B cell (primary cell): Measurements from ENCODE around the gene PRKN. TPM values are rescaled to one million over a fixed set of nuclear protein-coding genes. Genes with fewer than 3 reads are reported as not detected.

Experiments
- ATAC-seq: fragments of 200-7000 bp; cut with Tn5 transposase; one replicate; pipeline ENCODE4 v1.10.0; 2021; ENCODE audit warnings: low read depth, mild to moderate bottlenecking, moderate number of reproducible peaks, moderate library complexity
- CTCF ChIA-PET: fragments of 350-600 bp; sonication (Branson Sonifier 250); formaldehyde crosslinking; loops from one replicate; lab custom pipeline; 2021; ENCODE audit warnings: antibody characterized with exemption, inconsistent platforms; lab: Charles Lee
- POLR2A ChIA-PET: fragments of 350-600 bp; sonication (Branson Sonifier 250); formaldehyde crosslinking; loops from one replicate; lab custom pipeline; 2021; ENCODE audit warnings: antibody characterized with exemption; lab: Charles Lee
- DNase-seq: peaks from one replicate; pipeline ENCODE4 v3.0.0; 2013
- H2AFZ ChIP-seq: 2 replicates; pipeline ENCODE4 v1.6.1; 2012; ENCODE audit warnings: mild to moderate bottlenecking, low read depth, low read length; ENCODE audit not compliant: insufficient read depth, poor library complexity, severe bottlenecking
- H3K27ac ChIP-seq, 2 donors: 1 replicate in 1 of 2; 2 replicates in 1 of 2; pipeline ENCODE4 v1.5.1; 2012 to 2013; ENCODE audit warnings: low read length in 2 of 2, mild to moderate bottlenecking in 2 of 2, moderate library complexity in 1 of 2
- H3K27me3 ChIP-seq, 4 experiments: fragments of 200-600 bp in 1 of 4; sonication (generic) in 1 of 4; replicated peaks in 1 of 4; 1 replicate in 2 of 4; 2 replicates in 2 of 4; pipeline versions ENCODE4 v1.6.1 to v1.7.0; 2013 to 2016; ENCODE audit warnings: low read length in 3 of 4, mild to moderate bottlenecking in 2 of 4, mixed read lengths in 1 of 4, moderate library complexity in 1 of 4; ENCODE audit not compliant: insufficient read depth in 4 of 4, control insufficient read depth in 3 of 4; ENCODE audit errors: control extremely low read depth in 1 of 4
- H3K36me3 ChIP-seq, 2 experiments: replicated peaks in 1 of 2; 1 replicate in 1 of 2; 2 replicates in 1 of 2; pipeline versions ENCODE4 v1.6.1 to v1.7.1; 2013; ENCODE audit warnings: low read length in 1 of 2; ENCODE audit not compliant: insufficient read depth in 2 of 2, control insufficient read depth in 1 of 2; ENCODE audit errors: control extremely low read depth in 1 of 2, extremely low read depth in 1 of 2
- H3K4me1 ChIP-seq, 2 donors: fragments of 200-600 bp in 1 of 2; sonication (generic) in 1 of 2; 1 replicate in 1 of 2; 2 replicates in 1 of 2; pipeline versions ENCODE4 v1.5.1 to v1.6.1; 2013 to 2017; ENCODE audit warnings: low read length in 2 of 2; ENCODE audit not compliant: control insufficient read depth in 2 of 2, insufficient read depth in 2 of 2
- H3K4me2 ChIP-seq: replicated peaks from 2 replicates; pipeline ENCODE3; 2012; ENCODE audit warnings: mild to moderate bottlenecking, low read depth, low read length; ENCODE audit not compliant: poor library complexity, severe bottlenecking
- H3K4me3 ChIP-seq, 5 experiments: fragments of 200-600 bp in 1 of 5; sonication (generic) in 1 of 5; 1 replicate in 3 of 5; 2 replicates in 2 of 5; pipeline versions ENCODE4 v1.5.1 to v1.7.0; 2011 to 2016; ENCODE audit warnings: low read length in 4 of 5, mild to moderate bottlenecking in 4 of 5, low read depth in 2 of 5, control low read depth in 1 of 5, moderate library complexity in 1 of 5; ENCODE audit not compliant: insufficient read depth in 1 of 5; ENCODE audit errors: control extremely low read depth in 1 of 5, extremely low read depth in 1 of 5
- H3K79me2 ChIP-seq: fragments of 200-600 bp; sonication (generic); one replicate; pipeline ENCODE4 v1.6.0; 2016; ENCODE audit warnings: low read length; ENCODE audit not compliant: control insufficient read depth, insufficient read depth
- H3K9ac ChIP-seq: fragments of 200-600 bp; sonication (generic); 2 replicates; pipeline ENCODE4 v1.6.1; 2017; ENCODE audit warnings: mild to moderate bottlenecking, low read length, moderate library complexity
- H3K9me3 ChIP-seq, 3 donors: one replicate each; pipeline versions ENCODE4 v1.6.1 to v1.7.1; 2013; ENCODE audit warnings: low read length in 2 of 3; ENCODE audit not compliant: control insufficient read depth in 2 of 3, insufficient read depth in 1 of 3; ENCODE audit errors: control extremely low read depth in 1 of 3
- H4K20me1 ChIP-seq: 2 replicates; pipeline ENCODE4 v1.6.0; 2012; ENCODE audit warnings: mild to moderate bottlenecking, low read length; ENCODE audit not compliant: insufficient read depth, control insufficient read depth, poor library complexity, severe bottlenecking
- H3K27ac Mint-ChIP-seq: one replicate; pipeline ENCODE4 v1.8.0; 2021; ENCODE audit warnings: mixed read lengths
- H3K27me3 Mint-ChIP-seq: one replicate; pipeline ENCODE4 v1.8.0; 2021; ENCODE audit warnings: mixed read lengths
- H3K4me1 Mint-ChIP-seq: one replicate; pipeline ENCODE4 v1.8.0; 2021; ENCODE audit warnings: mixed read lengths
- H3K4me3 Mint-ChIP-seq: one replicate; pipeline ENCODE4 v1.8.0; 2021; ENCODE audit warnings: mixed read lengths
- H3K9me3 Mint-ChIP-seq: one replicate; pipeline ENCODE4 v1.8.0; 2022; ENCODE audit warnings: mixed read lengths; ENCODE audit not compliant: insufficient read depth
- CTCF ChIP-seq: fragments of 200-600 bp; IDR thresholded peaks from one replicate; pipeline ENCODE4 v1.8.0; 2022; ENCODE audit warnings: antibody characterized with exemption, mild to moderate bottlenecking
- EZH2 ChIP-seq: IDR thresholded peaks from 2 replicates; pipeline ENCODE4 v1.6.1; 2012; ENCODE audit warnings: borderline replicate concordance, low read depth, mild to moderate bottlenecking, moderate library complexity, low read length; ENCODE audit not compliant: insufficient read depth, poor library complexity, severe bottlenecking
- WGBS: methylation state at CpG from one replicate; pipeline ENCODE4 v1.1.5; 2013; ENCODE audit warnings: missing lambda C conversion rate; ENCODE audit not compliant: insufficient coverage; 5-methylcytosine and 5-hydroxymethylcytosine counted together
- intact Hi-C: fragments of 100-400 bp; cut with micrococcal nuclease; formaldehyde crosslinking; loops from one replicate; pipeline ENCODE4 v1.10.0; 2022
- polyA plus RNA-seq: library from polyadenylated mRNA; depleted of rRNA; stranded (reverse); fragments of >200 nt; gene quantifications from 2 replicates; pipeline ENCODE4 v1.2.3, GENCODE V29; 2012
- total RNA-seq, 2 donors: library from RNA; stranded (reverse); fragments of 120-200 nt in 1 of 2; gene quantifications; 1 replicate in 1 of 2; 2 replicates in 1 of 2; pipeline versions ENCODE4 v1.2.3 to v1.2.4, GENCODE V29; 2013 to 2022

The PRKN gene
- total and polyA plus RNA-seq, 2 donors (not counting 1 experiment from before 2014, with no cell fraction given): 1.6 to 6.2 TPM

GRCh38 chr6:162211022-162211421 lies 516.5 kb downstream of the PRKN start:
- Mint-ChIP-seq H3K27me3 (no peaks in the 10 kb centered on the region), H3K4me3 (no peak overlapping the region), H3K4me1 (no peaks in the 10 kb centered on the region), H3K27ac (no peak overlapping the region), H3K9me3 (peaks cover 2% of the 10 kb centered on the region)
- Histone ChIP-seq H3K27me3 (no peaks in the 10 kb centered on the region), H3K4me2 (no peak overlapping the region), H3K36me3 (no peaks in the 10 kb centered on the region), H3K79me2 (no peaks in the 10 kb centered on the region), H3K27ac (no peak overlapping the region), H3K4me3 (no peak overlapping the region), H3K9me3 (peaks cover 0 to 3% (median 0%) of the 10 kb centered on the region in 3 donors), H3K9ac (no peak overlapping the region), H4K20me1 (no peaks in the 10 kb centered on the region), H3K4me1 (no peaks in the 10 kb centered on the region), H2AFZ (no peak overlapping the region)
- WGBS: 86% methylated on average over 1 of the region's 3 CpGs
- ChIA-PET POLR2A (no interaction called here), CTCF (no interaction called here)
- DNase-seq (no peak), ATAC-seq (no peak)
- TF ChIP-seq CTCF (no peak), EZH2 (no peak)
- intact Hi-C loops: no loop called here

DNA sequence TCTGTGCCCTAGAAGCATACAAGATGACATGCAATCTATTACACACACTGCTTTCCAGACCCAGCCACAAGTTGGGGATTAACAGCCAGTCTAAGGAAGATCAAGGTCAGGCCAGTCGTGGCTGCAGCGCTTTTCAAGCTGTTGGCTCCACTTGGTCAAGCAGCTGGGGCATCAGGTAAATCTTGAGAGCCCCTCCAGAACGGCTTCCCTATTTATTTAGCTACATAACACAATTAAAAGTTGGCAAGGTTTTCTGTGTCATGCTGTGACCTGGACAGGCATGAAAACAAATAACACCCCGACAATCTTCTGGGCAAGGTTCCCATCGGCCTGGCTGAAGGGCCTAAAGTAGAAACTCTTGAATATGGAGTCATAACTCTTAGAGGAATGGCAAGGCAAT lies 524.3 kb downstream of the PRKN start:
- DNase-seq (no peak), ATAC-seq (no peak)
- ChIA-PET POLR2A (no interaction called here), CTCF (no interaction called here)
- WGBS: 90% methylated on average over 4 of the region's 5 CpGs
- no peaks in the 10 kb centered on the region for H3K9me3 ChIP-seq
- H3K27me3 ChIP-seq: no peaks in the 10 kb centered on the region
- TF ChIP-seq EZH2 (no peak), CTCF (no peak)
- H3K4me2 ChIP-seq: no peak overlapping the region
- H3K4me1 ChIP-seq: no peaks in the 10 kb centered on the region
- H4K20me1 ChIP-seq: no peaks in the 10 kb centered on the region
- Mint-ChIP-seq H3K9me3 (no peaks in the 10 kb centered on the region), H3K4me3 (no peak overlapping the region), H3K27me3 (no peaks in the 10 kb centered on the region), H3K4me1 (no peaks in the 10 kb centered on the region), H3K27ac (no peak overlapping the region)
- no peak overlapping the region for H2AFZ ChIP-seq
- H3K36me3 ChIP-seq: no peaks in the 10 kb centered on the region
- H3K9ac ChIP-seq: no peak overlapping the region
- H3K27ac ChIP-seq: no peak overlapping the region
- no peaks in the 10 kb centered on the region for H3K79me2 ChIP-seq
- H3K4me3 ChIP-seq: no peak overlapping the region
- intact Hi-C loops: no loop called here
